SU-DHL-6 (cell line): Measurements from ENCODE around the gene ZNF653.

Experiments used
- CTCF ChIP-seq: fragments of 200-600 bp; sonication (generic); IDR thresholded peaks from one replicate; pipeline ENCODE4 v1.5.1; 2017; ENCODE audit warnings: antibody characterized with exemption, mild to moderate bottlenecking, low read length, moderate library complexity; ENCODE audit not compliant: insufficient read depth, poor library complexity, severe bottlenecking
- EZH2phosphoT487 ChIP-seq: fragments of 200-600 bp; sonication (generic), shearing (Covaris generic); conservative IDR thresholded peaks from 2 replicates; pipeline ENCODE4 v1.6.1; 2018; ENCODE audit warnings: mild to moderate bottlenecking, antibody characterized with exemption, low read length, moderate library complexity, mixed read lengths

DNA sequence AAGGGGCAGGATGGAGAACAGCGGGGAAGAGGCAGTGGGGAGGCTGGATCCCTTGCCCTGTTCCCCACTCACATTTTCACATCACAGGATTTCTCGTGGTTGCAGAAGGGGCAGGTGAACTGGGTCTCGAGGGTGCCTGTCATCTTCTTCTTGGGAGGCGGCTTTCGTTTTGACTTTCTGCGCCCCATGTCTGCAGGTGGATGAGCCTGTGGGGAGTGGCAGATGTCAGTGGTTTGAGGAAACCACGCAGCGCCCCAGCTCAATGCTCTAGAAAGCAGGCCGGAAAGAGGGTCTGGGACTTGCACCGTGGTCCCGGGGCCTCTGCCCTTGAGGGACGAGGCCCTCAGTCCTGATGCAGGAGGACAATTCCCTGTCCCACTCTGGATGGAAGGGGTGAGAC lies 48.5 kb upstream of the ZNF653 start:
- no peak for TF ChIP-seq CTCF
- no peak for TF ChIP-seq EZH2phosphoT487
